Renal cortex interstitium (tissue), 11 donors: ENCODE measurements around the gene HDAC10. TPM values are rescaled to one million over a fixed set of nuclear protein-coding genes. Genes with fewer than 3 reads are reported as not detected.
A peak's percentile ranks its signal among the peaks of the same experiment; 100 is the strongest.
"Not testable (repeated sequence)": the region's sequence is repeated elsewhere in the genome, so short reads cannot be mapped to it uniquely, and the experiment has no call there.

ENCODE experiments used
- DNase-seq, 11 donors: peaks; one replicate each; pipeline ENCODE4 v3.0.0-alpha.2; 2013; ENCODE audit warnings: low read depth in 9 of 11, low spot score in 4 of 11; ENCODE audit errors: extremely low read depth in 1 of 11
- polyA plus RNA-seq, 3 donors: library from polyadenylated mRNA; unstranded; fragments of 120-200 nt; gene quantifications; one replicate each; pipeline ENCODE4 v1.2.1, GENCODE V29; 2013; ENCODE audit not compliant: insufficient read length in 3 of 3

The HDAC10 gene
- polyA plus RNA-seq, 3 donors = 17.1 to 34.3 (median 27.7) TPM

DNA sequence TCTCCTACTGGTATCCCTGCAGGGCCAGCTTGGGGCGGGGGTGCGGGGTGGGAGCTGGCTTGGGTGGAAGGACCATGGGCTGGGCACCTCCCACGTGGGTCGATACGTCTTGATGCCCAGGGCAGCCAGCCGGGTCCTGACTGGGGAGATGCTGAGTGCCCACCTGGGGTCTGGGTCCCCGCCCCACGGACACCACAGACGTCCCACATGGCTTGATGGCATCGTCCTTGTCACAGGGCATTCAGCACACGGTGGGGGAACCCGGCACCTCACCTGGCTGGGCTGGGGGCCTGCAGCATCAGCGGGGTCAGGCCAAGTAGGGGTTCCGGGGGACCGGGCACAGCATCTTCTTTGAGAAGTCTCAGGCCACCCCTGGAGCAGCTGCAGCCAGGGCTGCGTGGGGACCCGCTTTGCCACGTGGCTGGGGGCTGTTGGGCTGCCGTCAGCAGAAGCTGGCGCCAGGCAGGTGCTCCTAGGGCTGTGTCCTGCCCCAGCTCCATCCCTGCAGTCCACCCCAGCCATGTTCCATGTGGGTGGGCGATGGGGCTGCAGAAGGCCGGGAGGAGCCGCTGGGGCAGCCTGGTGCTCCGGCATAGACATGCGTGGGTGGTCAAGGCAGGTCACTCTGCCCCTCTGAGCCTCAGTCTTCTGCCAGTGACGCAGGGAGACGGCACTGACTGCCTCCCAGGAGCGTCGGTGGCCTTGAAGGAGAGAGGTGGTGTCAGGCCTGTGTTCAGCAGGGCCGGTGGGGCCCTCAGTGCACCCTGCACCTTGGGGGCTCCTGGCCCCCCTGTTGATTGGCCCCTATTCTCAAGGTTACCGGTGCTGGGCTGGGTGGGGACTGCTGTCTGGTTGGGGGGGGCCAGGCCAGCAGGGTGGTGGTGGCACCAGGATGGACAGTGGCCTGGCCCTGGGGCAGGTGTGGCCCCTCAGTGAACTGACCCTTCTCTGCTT is 41.8 kb downstream of the HDAC10 start:
- no peak for DNase-seq

DNA sequence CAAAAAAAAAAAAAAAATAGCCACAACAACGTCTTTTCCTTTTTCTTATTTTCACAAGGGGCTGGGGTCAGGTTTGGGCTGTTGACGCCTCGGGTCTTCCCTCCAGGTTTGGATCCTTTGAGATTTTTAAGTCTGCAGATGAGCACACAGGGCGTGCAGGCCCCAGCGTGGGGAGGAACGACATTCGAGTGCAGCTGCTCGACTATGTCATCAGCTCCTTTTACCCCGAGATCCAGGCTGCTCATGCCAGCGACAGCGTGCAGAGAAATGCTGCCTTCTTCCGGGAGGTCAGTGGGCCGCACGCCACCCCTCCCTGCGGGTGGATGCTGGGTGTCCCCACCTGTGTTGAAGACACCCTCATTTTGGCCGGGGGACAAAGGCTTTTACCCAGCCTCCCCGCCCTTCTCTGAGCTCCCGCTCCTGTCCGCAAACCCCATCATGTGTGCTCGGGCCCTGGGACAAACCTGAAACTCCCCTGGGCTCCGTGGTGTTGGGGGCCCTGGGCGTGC is 42.6 kb downstream of the HDAC10 start:
- no peak for DNase-seq

DNA sequence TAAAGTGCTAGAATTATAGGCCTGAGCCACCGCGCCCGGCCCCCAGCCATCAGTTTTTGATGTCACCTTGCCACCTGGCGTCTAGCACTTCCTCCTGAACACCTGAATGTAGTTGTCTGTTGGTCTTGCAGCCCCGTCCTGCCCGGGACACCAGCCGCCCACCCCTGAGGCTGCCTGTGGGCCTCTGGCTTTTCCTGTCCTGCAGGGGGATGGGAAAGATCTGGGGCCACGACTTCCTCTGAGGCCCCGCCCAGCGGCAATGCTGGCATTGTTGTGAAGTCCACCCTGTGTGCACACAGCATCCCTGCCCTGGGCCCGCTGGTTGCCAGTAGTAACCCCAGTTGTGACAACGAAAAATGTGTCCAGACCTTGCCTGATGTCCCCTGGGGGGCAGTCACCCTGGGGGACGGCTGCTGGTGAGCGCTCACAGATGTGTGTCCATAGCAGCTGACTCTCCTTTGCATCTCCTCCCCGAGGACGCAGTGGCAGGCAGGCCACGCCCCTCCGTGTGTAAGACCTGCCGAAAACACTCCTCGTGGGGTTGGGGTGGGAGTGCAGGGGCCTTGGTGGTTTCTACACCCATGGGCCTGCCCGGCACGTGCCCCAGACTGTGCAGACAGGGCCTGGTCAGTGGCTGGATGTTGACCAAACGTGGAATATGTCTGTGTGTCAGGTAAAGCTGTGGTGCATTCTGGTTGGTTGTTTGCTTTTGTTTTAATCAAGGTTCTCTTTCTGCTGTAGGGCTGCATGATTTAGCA is 43.5 kb downstream of the HDAC10 start:
- DNase-seq = no peak

DNA sequence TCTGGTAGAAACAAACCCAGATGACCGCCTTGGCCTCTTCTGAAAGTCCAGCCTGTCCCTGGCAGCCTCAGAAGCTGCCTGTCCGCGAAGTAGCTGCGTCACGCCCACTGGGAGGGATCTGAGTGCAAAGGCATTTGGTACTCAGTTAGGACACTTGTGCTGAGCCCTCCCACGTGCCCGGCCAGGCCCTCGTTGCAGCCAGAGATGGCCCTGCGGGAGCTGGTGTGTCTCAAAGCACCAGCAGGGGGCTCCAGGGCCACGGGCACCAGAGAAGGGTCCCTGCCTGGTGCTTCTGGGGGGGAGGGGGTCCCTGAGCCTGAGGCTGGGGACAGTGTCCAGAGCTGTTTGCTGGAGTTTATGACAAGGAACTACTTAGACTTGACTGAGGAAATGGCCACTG is 44.5 kb downstream of the HDAC10 start:
- no peak for DNase-seq

DNA sequence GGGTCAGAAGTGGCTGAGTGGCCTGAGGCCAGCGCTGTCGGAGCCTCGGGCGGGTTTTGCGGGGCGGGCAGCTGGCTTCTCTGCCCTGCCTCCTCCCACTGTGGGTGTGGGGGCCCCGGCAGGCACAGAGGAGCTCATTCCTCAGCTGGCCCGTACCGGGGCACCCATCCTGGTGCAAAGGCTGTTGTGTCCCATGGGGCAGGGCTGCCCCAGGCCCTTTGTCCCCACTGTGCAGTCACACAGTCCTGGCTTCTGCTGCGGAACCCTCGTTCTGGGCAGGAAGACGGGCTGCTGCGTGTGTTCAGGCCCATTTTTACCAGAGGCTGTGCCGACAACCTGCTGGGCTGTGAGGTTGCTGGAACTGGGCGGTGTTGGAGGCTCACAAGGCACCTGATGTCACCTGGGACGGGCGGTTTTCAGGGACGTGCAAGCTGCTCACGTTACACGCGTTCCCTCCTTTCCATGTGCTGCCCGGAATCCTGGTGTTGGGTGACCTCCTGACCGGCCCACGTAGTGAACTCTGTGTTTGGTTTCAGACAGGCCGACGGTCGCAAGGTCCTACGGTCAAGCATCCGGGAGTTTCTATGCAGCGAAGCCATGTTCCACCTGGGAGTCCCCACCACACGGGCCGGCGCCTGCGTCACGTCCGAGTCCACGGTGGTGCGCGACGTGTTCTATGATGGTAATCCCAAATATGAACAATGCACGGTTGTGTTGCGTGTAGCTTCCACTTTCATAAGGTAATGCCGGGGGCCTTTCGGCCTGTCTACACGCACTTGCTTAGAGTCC is 45.1 kb downstream of the HDAC10 start:
- no peak for DNase-seq

DNA sequence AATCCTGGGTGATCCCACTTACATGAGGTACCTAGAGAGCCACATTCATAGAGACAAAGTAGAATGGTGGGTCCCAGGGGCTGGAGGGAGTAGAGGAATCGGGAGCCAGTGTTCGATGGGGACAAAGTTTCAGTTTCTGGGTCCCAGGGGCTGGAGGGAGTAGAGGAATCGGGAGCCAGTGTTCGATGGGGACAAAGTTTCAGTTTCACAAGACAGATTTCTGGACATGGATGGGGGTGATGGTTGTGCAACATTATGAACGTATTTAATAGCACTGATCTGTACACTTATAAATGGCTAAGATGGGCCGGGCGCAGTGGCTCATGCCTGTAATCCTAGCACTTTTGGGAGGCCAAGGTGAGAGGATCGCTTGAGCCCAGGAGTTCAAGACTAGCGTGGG is 46.1 kb downstream of the HDAC10 start:
- DNase-seq = not testable (repeated sequence)

DNA sequence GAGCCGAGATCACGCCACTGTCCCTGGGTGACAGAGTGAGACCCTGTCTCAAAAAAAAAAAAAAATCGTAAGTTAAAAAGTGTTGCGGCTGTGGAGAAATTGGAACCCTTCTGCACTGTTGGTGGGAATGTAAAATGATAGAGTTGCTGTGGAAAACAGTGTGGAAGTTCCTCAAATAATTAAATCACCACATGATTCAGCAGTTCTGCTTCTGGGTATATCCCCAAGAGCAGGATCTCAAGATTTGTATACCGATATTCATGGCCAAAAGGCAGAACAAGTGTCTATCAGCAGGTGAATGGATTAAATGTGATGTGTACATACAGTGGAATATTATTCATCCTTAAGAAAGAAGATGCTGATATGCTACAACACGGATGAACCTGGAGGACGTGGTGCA is 46.5 kb downstream of the HDAC10 start:
- DNase-seq = no peak

DNA sequence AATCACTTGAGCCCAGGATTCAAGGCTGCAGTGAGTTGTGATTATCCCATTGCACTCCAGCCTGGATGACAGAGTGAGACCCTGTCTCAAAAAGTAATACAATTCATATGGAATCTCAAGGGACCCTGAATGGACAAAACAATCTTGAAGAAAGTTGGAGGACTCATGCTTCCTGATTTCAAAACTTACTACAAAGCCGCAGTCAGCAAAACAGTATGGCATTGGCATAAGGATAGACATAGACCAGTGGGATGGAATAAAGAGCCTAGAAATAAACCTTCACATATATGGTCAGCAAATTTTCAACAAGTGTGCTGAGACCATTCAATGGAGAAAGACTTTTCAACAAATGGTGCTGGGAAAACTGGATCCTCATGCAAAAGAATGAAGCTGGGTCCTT is 47.8 kb downstream of the HDAC10 start:
- DNase-seq = no peak

DNA sequence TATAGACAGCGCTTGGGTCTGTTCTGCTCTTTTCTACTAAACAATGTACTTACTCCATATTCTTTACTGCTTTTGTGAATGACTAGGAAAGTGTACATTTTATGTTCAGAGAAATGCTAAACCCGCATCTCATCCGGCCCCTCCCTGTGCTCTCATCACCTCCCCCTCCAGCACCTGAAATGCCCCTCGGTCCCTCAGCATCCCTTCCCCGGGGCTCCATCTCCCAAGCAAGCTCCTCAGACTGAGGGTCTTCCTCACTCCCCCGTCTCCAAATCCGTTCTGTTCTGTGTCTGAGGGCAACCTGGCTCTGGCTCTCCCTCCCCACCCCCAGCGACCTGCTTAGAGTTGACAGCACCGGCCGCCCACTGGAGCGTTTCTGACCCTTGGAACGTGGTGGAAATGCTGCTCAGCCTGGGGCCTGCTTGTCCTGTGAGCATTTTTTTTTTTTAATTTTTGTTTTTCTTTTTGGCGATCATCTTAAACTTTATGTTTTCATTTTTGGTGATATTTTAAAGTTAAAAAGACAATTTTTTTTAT is 48.9 kb downstream of the HDAC10 start:
- no peak for DNase-seq

DNA sequence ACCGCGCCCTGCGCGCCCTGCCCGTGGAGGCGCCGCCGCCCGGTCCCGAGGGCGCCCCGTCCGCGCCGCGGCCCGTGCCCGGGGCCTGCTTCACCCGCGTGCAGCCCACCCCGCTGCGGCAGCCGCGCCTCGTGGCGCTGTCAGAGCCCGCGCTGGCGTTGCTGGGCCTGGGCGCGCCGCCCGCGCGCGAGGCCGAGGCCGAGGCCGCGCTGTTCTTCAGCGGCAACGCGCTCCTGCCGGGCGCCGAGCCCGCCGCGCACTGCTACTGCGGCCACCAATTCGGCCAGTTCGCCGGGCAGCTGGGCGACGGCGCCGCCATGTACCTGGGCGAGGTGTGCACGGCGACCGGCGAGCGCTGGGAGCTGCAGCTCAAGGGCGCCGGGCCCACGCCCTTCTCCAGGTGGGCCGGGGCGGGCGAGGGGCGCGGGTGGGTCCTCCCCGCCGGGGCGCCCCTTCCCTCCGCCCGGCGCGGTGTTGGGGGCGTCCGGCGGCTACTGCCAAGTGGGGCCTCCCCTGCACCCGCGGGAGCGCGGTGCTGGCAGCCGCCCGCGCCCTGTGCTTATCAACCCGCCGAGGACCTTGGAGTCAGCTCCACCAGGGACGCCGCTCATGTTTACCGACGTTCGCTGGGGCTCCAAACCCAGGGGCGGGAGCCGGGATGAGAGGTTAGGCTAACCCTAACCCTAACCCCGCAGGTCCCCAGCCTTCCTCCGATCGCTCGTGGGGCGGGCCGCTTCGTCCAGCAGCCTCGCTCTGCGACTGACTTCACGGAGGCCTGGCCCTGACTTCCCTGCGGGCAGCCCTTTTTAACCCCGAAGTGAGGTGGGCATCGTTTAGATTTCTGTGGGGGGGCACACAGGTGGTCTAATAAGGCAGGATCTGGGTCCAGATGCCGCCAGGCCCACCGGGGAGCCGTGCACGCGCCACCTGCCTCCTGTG is 49.6 kb downstream of the HDAC10 start:
- no peak for DNase-seq

DNA sequence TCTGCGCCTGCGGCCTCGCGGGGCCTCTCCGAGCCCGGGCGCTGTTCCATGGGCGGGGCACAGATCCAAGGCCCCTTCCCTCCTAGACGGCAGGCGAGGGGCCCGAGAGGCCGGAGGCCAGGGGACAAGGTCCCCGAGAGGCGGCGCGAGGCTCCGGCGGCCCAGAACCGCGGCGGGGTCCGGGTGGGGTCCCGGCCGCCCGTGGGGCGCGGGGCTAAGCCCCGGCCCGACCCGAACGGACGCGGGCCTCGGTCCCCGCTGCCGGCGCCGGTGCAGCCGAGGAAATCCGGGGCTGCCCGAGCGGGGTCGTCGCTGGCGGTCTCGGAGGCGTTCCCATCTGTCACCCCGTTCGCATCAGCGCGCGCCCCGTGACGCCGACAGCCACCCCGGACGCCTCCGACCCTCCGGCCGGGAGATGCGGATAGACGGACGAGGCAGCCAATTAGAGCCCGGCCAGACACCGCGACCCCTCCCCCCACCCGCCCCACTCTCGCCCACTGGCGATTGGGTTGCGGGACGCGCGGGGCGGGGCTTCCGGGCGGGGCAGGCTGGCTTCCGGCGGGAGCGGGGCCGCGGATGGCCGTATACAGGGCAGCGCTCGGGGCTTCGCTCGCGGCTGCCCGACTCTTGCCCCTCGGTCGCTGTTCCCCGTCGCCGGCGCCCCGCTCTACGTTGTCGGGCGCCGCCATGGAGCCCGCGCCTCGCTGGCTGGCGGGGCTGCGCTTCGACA is 50.4 kb downstream of the HDAC10 start, which contains the start of gene SELENOO:
SELENOO (plus strand) TSS at position 551 of the 730 bp plus-strand sequence; CDS start at position 577, 26 bp downstream.
- peak in 9 of 11 donors; percentile 64 to 89 (median 84) for DNase-seq

DNA sequence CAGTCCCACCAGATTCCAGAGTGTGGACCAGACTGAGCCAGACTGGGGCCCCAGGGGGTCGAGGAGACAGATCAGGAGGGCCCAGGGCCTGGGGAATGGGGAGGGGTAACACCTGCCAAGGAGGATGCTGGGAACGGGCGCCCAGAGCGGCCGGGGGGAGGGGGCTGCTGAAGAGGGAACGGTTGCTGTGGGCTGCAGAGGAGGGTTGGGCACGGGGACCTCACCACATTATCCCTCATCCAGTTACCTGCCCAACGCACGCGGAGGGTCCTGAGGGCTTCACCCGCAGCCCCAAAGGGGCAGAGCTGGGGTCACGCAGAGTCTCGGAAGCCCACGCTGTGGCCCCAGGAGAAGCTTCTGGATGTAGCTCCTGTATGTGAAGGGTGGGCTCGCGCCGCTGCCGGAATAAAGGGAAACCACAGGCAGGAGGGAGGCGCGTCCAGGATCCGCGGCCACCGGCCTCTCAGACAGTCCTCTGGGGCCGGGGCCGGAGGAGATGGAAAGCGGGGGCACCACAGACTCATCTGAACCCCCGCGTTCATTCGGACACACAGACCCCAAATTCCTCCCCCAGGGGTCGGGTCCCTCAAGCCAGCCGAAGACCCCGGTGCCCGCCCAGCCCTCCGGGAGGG is 51.1 kb downstream of the HDAC10 start:
- no peak for DNase-seq

DNA sequence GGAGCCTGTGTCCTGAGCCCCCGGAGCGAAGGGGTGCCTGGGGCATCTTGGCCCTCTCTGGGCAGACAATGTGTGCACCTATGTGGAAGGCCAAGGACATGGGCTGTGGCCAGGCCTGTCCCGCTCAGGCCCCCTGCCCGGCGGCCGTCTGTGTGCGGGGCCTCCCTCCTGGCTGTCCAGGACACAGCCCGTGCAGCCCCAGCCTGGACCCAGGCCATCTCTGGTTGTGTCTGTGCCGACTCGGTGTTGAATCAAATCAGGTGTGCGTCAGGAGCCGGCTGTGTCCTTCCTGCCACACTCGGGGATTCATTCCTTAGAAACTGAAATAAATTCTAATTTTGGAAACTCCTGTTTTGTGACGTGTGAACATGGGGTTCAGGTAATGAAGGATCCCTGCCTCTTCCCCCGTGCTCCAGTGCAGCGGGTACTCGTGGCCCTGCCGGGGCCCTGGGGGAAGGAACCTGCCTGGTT is 51.8 kb downstream of the HDAC10 start:
- DNase-seq = no peak

DNA sequence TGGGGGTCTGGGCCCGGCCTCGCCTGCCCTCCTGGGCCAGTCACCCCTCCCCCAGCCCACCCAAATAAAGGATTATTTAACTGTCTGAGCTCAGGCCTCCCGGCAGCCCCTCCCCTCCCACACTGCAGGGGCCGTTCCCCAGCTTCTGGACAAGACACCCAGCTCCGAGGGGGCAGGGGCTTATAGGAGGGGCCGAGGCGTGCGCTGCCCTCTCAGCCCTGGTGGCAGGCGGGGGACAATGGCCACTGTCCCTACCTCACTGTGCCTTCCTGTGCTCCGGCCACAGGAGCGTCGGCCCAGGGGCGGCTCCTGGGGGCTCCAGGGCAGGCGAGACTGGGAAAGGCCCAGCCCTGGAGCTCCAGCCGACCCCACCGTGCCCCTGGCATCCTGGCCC is 52.4 kb downstream of the HDAC10 start:
- DNase-seq = no peak

DNA sequence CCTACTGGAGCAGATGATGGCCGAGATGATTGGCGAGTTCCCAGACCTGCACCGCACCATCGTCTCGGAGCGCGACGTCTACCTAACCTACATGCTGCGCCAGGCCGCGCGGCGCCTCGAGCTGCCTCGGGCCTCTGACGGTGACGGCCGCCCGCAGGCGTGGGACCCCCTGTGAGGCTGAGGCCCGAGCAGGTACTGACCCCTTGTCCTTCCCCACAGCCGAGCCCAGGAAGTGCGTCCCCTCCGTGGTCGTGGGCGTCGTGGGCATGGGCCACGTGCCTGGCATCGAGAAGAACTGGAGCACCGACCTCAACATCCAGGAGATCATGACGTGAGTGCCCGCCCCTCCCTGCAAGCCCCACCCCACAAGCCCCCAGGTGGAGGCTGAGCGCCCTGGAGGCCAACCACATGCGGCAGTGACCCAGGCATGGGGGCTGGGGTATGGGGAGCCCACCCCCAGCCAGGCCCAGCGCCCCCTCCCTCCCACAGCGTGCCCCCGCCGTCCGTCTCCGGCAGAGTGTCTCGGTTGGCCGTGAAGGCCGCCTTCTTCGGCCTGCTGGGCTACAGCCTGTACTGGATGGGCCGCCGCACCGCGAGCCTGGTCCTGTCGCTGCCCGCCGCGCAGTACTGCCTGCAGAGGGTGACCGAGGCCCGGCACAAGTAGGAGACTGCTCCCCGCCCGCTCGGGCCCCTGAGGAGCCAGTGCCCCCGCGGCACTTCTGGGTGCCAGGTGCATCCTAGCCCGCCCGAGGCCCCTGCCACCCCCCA is 53.0 kb downstream of the HDAC10 start:
- DNase-seq = no peak
